ENCODE results near the gene PCID2.

- peak in 1 of 12 donors; percentile 22 for TF ChIP-seq CTCF (IDR thresholded peaks at IDR 0.05)
- no peak for TF ChIP-seq POLR2A (IDR thresholded peaks at IDR 0.05)
Measured at GRCh38 chr13:113245849-113246796, 37.7 kb upstream of the PCID2 start.

Measured in heart left ventricle (tissue), 13 donors.